ENCODE measurements around the gene LARP1. TPM values are rescaled to one million over a fixed set of nuclear protein-coding genes. Genes with fewer than 3 reads are reported as not detected.
"Not testable (repeated sequence)": the region's sequence is repeated elsewhere in the genome, so short reads cannot be mapped to it uniquely, and the experiment has no call there.

The LARP1 gene
- total RNA-seq, 1 donor from 2014 or later: 30.6 TPM

DNA sequence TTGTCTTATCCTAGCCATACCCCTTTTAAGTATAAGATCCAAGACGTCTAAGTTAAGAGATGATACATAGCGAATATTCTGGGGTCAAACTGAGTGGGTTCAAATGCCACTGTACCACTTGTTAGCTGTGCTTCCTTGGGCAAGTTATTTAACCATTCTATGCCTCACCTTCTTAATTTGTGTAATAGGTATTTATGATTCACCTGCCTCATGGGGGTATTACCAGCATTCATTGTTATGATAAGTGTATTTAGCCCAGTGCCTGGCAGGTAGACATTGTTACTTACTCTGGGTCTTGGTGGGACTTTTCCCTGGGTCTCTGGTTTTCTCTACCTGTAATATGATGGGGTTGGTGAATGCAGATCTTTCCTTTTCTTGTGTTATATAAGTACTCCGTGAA lies 3.8 kb downstream of the LARP1 start:
- FAIRE-seq (no peak), DNase-seq (ENCODE audit: low spot score in 2 of 2) (no peak)

DNA sequence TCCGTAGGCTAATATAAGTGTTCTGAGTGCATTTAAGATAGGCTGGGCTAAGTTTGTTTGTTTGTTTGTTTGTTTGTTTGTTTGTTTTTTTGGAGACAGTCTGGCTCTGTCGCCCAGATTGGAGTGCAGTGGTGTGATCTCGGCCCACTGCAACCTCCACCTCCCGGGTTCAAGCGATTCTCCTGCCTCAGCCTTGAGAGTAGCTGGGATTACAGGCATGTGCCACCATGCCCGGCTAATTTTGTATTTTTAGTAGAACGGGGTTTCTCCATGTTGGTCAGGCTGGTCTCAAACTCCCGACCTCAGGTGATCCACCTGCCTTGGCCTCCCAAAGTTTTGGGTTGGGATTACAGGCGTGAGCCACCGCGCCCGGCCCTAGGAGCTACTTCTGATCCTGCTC lies 4.7 kb downstream of the LARP1 start:
- FAIRE-seq; DNase-seq (ENCODE audit: low spot score in 2 of 2): not testable (repeated sequence)

DNA sequence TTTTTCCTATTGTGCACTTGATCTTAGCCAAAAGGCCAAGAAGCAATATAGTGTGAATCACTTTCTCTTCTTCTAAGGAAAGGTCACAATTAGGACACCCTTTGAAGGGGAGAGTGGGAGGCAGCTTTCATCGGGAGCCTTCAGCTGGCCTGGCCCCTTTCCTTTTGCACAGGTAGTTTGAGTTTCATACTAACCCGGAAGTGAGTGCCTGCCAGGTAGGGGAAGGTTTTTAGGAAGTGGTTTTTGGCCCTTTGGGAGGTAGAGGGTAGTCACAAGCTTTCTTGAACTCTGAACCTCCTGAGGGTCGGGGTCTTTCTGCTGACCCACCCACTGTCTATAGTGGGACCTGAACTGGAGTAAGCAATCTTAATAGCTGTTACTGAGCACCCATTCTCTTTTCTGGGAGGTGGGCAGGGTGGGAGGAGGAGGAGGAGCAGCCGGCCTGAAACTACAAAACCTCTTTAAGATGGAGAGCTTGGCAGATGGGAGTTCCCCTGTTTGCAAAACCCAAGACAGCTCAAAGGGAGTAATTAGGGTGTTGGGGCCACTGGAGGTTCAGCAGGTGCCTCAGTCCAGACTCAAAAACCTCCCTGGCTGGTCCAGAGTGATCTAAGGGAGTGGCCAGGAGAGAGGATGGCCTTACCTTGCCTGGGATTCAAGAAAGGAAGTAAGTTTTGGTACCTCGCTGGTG lies 6.0 kb downstream of the LARP1 start:
- DNase-seq (ENCODE audit: low spot score in 2 of 2) (no peak), FAIRE-seq (no peak)

DNA sequence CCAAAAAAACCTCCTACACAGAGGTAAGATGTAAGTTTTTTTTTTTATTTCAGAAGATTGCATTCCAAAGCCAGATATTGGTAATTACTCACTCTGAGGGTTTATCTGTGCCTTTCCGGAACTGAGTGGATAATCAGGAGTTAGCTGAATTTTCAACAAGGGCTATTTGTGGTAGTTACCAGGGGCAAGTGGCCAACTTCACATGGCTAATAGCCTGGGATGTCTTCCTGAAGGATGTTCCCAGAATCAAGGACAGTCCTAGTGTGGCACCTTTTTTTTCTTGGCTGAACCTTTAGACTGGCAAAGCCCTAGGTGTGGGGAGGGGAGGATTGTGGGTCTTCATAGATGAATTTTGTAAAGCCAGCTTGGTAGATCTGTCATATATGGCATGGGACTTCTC lies 7.1 kb downstream of the LARP1 start:
- DNase-seq (ENCODE audit: low spot score in 2 of 2): no peak
- no peak for FAIRE-seq

DNA sequence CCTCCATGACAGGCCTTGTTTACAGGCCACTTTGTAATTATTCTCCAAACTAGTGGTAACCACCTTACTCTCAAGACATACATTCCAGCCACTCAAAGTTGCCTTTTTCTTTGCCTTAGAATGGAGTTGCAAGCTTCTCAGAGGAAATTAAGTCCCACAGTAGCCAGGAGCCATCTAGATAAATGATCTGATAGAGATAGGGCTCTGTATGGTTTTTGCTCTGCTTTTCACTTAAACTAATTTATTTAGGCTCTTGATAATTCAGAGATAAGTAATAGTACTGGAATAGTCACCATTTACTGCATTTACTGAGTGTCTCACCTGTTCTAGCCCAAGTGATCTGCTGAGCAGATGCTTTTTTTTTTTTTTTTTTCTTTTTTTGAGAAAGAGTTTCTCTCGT lies 7.5 kb downstream of the LARP1 start:
- DNase-seq (ENCODE audit: low spot score in 2 of 2): no peak
- FAIRE-seq: no peak

DNA sequence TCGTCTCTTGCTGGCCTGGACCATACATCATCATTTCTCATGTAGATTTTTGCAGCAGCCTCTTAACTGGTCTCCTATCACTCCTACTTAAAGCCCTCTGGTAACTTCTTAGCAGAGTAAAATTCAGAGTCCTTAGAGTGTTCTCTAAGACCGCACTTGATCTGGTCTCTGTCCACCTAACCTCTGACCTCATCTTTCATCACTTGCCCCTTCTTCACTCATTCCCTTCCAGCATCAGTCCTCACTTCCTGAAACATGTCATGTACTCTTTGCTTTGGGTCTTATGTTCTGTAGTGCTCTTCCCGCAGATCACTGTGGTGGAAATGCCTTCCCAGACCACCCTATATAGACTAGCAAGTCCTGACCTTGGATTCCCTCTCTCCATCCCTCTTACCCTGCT lies 9.8 kb downstream of the LARP1 start:
- FAIRE-seq (no peak), DNase-seq (ENCODE audit: low spot score in 2 of 2) (no peak)

DNA sequence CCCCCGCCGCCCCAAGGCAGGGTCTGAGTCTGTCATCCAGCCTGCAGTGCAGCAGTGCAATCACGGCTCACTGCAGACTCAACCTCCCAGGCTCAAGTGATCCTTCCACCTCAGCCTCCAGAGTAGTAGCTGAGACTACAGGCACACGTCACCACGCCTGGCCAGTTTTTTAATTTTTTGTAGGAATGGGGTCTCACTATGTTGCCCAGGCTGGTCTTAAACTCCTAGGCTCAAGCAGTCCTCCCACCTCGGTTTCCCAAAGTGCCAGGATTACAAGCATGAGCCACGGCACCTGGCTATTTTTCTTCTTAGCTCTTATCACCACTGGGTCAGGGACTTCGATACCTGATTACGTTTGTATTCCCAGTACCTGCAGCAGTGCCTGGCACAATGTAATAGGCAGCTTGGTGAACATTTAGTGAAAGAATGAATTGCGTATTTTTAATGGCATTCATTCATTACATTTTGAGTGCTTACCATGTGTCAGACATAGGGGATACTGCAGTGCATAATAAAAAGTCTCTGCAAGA lies 10.3 kb downstream of the LARP1 start:
- DNase-seq (ENCODE audit: low spot score in 2 of 2) (no peak), FAIRE-seq (no peak)

DNA sequence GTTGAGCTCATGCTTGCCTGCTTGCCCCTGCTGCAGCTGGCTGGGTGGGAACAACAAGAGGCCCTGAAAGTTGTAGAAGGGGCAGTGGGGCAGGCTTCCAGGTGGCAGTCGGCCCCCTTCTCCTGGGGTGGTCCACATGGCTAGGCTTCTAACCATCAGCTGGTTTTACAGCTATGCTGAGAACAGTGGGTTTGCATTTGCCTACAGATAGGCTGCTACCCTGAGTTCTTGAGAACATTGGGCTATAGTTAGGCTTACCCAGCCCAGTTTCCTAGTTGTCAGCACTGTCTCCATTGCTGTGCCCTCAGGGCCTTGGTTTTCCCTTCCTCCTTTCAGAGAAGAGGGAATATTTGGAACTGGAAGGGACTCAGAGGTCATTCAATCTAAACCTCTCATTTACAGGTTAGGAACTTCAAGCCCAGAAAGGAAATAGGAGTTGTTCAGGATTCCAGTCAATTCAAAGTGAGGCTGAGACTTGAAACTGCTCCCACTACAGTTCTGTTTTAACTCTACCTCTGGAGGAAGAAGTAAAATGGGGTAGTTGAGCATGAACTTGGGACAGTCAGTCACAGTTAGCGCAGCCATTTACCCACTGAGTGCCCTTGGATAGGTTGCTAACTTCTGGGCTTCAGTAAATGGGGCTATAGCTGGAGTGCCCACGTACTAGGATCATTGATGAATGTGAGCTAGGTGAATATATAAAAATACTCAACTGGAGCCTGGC lies 11.5 kb downstream of the LARP1 start:
- no peak for FAIRE-seq
- DNase-seq (ENCODE audit: low spot score in 2 of 2): no peak

DNA sequence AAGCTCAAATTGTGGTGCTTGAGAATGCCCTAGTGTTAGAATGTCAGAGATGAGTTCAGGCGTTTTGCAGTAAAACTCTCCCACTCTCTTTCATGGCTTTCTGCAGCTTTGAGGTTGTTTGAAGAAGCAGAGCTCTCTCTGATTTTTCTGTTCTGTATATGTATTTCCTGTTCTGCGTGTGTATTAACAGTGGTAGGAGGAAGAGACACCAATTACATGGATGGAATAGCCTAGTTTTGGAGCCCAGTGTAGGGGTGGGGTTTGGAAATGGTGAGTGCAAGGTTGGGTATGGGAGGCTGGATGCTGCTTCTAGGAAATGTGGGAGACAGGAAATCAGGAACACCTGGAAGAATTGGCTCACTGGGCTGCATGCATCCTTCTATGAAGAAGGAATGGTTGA lies 12.4 kb downstream of the LARP1 start:
- no peak for DNase-seq (ENCODE audit: low spot score in 2 of 2)
- no peak for FAIRE-seq

DNA sequence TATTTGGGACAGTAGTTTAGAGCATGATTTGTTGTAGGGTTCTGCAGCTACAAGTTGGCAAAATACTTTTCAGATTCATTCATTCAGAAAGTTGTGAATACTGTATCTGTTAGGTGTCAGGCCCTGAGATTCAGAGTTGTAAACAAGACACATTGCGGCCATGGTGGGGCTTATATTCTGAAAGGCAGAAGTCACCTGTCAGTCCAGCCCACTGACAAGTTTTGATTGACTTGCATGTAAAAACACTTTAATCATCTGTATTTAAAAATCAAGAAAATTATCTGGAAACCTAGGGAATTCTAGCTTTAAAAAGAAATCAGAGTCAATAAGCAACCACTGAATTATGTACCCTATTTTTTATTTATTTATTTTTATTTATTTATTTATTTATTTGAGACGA lies 13.0 kb downstream of the LARP1 start:
- DNase-seq (ENCODE audit: low spot score in 2 of 2) (no peak), FAIRE-seq (no peak)

DNA sequence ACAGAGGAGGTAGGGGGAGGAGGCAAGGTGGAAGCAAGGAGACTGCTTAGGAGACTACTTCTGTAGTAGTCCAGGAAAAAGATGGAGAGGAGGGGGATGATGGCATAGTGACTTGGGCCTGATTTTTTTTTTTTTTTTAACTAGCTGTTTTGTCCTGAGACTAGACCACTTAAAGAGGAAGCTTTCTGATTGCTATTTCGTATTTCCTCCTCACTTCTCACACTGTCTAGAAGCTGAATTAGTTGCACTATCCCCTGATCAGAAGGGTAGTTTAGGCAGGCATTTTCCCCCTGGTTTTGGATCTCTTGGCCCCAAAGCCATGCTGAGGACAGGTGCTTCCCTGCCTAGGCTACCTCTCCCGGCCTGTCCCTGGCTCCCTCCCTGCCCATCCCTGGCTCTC lies 14.9 kb downstream of the LARP1 start:
- no peak for DNase-seq (ENCODE audit: low spot score in 2 of 2)
- FAIRE-seq: no peak

DNA sequence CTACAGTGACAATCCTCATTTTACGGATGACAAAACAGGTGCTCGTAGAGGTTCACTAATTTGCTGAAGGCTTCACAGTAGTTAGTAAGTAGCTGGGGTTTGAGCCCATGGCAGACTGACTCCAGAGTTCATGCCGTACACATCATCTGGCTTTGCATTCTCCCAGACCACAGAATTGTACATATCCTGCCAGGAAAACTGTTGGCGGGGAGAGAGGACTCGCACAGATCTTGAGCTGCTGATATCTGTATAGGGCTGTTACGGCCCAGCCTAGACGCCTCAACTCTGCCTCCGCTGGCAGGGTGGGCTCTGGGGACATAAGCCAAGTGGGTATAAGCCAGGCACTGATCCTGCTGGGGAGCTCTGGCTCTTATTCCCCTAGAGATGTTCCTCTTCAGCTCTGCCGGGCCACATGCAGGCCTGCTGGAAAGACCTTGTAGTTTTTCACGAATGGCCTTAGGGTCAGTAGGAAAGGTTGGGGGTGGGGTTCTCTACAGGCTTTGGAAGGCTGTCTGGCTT lies 16.3 kb downstream of the LARP1 start:
- DNase-seq (ENCODE audit: low spot score in 2 of 2) (no peak), FAIRE-seq (no peak)

DNA sequence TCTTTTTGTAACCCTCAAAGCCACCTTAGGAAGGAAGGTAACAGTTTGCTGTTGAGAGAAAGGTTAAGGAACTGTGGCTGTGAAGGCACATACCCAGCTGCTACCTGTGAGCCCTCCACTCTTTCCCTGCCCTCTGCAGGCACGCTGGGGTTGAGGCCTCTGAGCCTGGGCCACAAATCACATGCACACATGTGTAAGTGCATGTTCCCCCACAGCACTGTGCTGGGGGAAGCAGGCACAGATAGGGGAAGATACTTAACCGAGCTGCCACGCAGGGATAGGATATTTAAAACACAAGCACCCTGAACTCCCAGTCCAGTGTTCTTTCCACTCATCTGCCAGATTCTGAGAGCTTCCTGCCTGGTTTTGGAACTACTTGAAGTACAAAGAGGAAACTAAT lies 18.1 kb downstream of the LARP1 start:
- FAIRE-seq (no peak), DNase-seq (ENCODE audit: low spot score in 2 of 2) (no peak)

DNA sequence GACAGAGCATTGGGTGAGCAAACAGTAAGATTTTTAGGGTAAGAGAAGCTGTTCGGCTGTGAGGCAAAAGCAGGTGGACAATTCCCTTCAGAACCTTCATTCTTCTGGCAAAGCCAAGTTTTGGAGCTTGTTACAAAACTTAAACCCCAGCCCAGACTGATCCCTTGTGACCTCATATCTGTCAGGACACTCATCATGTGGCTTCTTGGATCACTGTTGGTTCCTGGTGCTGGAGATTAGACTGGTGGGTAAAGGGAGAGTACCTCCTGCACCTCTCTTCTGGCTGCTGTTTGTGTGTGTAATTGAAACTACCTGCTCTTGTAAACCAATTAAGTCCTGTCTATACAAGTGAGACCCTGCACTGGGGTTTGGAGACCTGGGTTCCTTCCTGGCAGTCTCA lies 21.0 kb downstream of the LARP1 start:
- no peak for DNase-seq (ENCODE audit: low spot score in 2 of 2)
- FAIRE-seq: no peak

DNA sequence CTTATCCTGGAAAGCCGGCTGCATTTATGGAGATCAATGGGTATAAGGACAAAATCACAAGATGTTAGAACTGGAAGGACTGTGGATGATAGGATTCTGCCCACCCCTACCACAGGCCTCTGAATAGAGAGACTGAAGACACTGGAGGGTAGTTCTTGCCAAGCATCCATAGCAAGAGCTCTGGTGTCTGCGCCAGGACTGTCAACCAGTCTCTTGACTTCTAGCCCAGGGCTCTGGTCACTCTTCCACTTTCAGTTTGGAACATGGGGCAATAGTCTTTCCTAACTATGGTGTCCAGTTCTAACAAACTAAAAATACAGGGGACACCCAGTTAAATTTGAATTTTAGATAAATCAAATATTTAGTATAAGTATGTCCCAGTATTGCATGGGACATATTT lies 23.4 kb downstream of the LARP1 start:
- FAIRE-seq: no peak
- DNase-seq (ENCODE audit: low spot score in 2 of 2): no peak

DNA sequence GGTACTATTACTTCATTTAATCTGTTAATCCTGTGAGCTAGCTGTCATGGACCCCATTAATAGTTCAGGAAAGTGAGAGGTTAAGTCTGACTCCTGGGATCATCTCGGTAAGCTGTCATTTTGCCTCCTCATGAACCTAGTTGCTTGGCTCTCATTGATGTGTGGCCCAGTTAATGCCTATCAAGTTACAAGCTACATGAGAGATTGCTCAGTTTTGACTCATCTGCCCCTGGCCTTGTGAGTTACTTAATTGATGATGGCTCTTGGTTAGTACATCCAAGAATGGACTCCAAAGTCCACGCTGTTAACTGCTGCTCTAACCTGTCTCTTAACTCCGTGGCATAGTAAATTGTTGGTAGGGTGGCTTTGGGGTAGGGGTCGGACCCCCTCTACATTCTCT lies 23.9 kb downstream of the LARP1 start:
- FAIRE-seq: no peak
- no peak for DNase-seq (ENCODE audit: low spot score in 2 of 2)

DNA sequence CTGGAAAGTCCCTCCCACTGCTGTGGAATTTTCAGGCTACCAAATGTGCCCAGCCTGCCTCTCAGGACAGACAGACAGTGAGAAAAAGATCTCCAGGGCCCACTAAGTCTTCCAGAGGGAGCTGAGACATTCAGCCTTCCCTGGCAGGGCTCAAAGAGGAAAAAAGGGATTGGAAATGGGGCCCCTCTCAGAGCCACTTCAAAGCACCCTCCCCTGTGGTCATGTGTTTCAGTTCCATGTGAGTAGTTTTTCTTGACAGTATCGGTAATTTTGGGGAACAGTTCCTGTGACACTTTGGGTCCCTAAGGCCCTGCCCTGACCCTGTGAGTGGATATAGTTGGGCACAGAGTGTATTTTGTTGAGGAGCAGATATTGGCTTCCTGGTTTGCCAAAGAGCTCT lies 25.0 kb downstream of the LARP1 start:
- FAIRE-seq: no peak
- no peak for DNase-seq (ENCODE audit: low spot score in 2 of 2)

DNA sequence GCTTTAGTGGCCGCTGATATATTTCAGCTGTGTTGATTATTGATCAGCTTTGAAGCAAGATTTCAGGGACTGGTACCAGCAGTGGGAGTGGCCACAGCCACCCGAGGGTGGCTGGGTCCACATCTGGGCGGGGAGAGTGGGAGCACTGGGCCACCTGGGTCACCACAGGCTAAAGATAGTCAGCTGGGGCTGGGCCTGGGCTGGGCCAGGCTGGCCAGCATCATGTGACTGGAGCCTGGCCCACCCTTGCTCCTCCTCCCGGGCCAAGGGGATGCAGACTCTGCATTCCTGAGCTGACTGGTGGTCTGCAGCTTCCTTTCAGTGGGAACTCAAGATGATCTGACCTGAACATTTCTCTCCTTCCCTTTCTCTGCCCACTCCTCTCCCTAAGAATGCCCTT lies 27.1 kb downstream of the LARP1 start:
- FAIRE-seq (no peak), DNase-seq (ENCODE audit: low spot score in 2 of 2) (no peak)

DNA sequence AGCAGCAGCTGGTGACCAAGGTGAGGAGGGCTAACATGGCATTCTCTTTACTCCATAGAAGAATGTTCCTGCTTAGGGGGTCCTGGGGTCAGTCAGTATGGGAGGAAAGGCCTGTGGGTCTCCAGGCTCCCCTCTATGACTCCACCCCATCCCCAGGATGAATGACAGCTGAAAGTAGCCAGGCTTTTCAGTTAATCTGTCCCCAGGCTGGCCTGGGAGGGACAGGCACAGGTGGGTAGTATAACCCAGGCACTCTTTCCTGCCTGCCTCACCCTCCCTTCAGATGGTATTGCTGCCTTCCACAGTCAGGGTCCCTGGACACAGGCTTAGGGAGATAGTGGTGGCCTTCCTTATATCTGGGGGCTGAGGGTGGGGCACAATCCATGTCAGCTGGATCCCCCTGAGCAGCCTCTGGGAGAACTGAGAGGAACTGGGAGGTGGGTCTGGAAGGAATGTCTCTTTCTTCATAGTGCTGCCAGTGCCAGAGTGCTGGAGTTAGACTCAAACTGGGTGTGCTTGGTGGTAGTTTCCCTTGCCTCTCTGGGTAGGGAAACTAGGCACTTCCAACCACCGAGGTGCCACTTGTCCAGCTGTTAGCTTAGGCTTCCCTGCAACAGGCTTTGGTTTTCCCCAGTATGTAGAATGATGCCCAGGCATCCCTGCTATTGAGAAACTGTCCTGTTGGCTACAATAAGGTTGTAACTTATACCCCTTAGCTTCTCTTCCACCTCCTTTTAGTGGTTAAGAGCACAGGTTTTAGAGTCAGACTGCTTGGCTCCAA lies 27.8 kb downstream of the LARP1 start:
- FAIRE-seq: no peak

DNA sequence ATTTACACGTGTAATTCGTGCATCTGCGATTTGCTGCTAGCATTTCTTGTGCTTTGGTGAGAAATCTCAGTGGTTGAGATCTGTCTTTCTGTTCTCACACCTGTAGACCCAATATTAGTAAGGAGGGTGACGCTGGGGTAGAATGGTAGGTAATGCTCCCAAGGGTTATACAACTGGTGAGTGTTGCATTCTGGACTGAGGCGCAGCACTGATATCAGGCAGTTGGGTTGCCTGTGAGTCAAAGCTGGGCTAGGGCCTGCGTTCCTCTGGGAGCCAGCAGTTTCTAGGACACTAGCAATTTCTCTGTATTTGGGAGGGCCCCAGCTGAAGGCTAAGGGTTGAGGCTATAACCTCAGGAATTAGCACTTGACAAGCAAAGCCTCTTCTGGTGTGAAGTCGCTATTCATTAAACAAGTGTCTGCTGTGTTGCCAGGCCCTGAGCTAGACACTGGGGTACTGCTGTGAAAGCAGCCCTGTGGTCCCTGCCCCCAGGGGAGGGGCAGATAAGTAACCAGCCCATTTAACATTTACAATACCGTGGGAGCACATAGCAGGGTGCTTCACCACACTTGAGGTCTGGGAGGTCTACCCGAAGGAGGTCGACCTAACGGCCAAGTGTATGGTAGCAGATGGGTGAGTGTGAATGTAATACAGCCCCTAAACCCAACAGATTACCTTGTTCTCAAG lies 28.7 kb downstream of the LARP1 start:
- FAIRE-seq (no peak), DNase-seq (ENCODE audit: low spot score in 2 of 2) (no peak)

More for the DNA sequence above, 27.8 kb downstream of the LARP1 start:
- no peak for DNase-seq (ENCODE audit: low spot score in 2 of 2)

DNA sequence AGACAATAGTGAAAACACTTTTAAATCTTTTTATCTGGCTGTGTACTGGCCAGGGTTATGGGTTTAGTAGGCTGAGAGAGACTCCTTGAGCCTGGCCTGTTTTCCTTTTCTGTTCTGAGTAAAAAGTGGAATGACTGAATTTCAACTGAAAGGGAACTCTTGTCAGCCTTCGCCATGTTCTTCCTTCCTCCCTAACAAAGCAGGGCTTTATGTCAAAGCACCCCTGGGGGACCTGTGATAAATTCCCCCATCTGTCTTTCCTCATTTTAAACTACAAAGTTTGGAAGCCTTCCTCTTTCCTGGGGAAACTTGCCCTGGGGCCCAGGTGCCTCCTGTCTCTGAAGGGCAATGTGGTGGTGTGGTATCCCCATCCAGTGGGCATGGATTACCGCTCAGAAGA lies 29.7 kb downstream of the LARP1 start:
- no peak for FAIRE-seq
- DNase-seq (ENCODE audit: low spot score in 2 of 2): no peak

All from frontal cortex (tissue), 4 donors.